ENCODE measurements around the gene FOXP2. TPM values are rescaled to one million over a fixed set of nuclear protein-coding genes. Genes with fewer than 3 reads are reported as not detected.

The FOXP2 gene
- total RNA-seq, 1 experiment from 2014 or later: not detected

- Histone ChIP-seq H3K9me3 (ENCODE audit: low read length) (no peaks in the 10 kb centered on the region), H3K9me2 (replicated peaks; ENCODE audit: low read length) (no peaks in the 10 kb centered on the region), H3K36me3 (ENCODE audit: low read depth, low read length) (no peaks in the 10 kb centered on the region), H3K4me2 (ENCODE audit: low read length) (no peak overlapping the region), H4K20me1 (ENCODE audit: low read length) (no peaks in the 10 kb centered on the region), H3K9ac (ENCODE audit: low read length) (no peak overlapping the region), H3K4me1 (ENCODE audit: insufficient read depth, low read length) (no peaks in the 10 kb centered on the region), H3F3A (ENCODE audit: low read length, unreplicated experiment) (no peaks in the 10 kb centered on the region), H3K27me3 (ENCODE audit: low read length) (no peaks in the 10 kb centered on the region), H3K4me3 (ENCODE audit: low read length) (no peak overlapping the region), H3K79me2 (ENCODE audit: low read length) (no peaks in the 10 kb centered on the region), H3K27ac (ENCODE audit: low read length) (no peak overlapping the region), H2AFZ (ENCODE audit: low read length) (no peak overlapping the region)
- ATAC-seq: no peak
- BruUV-seq (replicated peaks): no TSS peak
- ChIA-PET POLR2A (ENCODE audit: unreplicated experiment) (no interaction called here), CTCF (no interaction called here)
- DNase-seq: no peak
- TF ChIP-seq EZH2phosphoT487 (IDR thresholded peaks at IDR 0.05; ENCODE audit: borderline replicate concordance, low read length) (no peak), CTCF (conservative IDR thresholded peaks at IDR 0.05; ENCODE audit: low read depth, low read length) (no peak), EZH2 (IDR thresholded peaks at IDR 0.05; ENCODE audit: low read length, unreplicated experiment) (no peak)
- intact Hi-C loops (cut with micrococcal nuclease): no loop called here
Observed at GRCh38 chr7:114740941-114741340, 326.3 kb downstream of the FOXP2 start.

GRCh38 chr7:114741911-114742310 lies 327.3 kb downstream of the FOXP2 start:
- intact Hi-C loops (cut with micrococcal nuclease): no loop called here
- DNase-seq (no peak), ATAC-seq (no peak)
- BruUV-seq (replicated peaks): no TSS peak
- Histone ChIP-seq H3K27ac (ENCODE audit: low read length) (no peak overlapping the region), H3K4me2 (ENCODE audit: low read length) (no peak overlapping the region), H4K20me1 (ENCODE audit: low read length) (no peaks in the 10 kb centered on the region), H3K9me3 (ENCODE audit: low read length) (no peaks in the 10 kb centered on the region), H3K4me3 (ENCODE audit: low read length) (no peak overlapping the region), H3K36me3 (ENCODE audit: low read depth, low read length) (no peaks in the 10 kb centered on the region), H3K9me2 (replicated peaks; ENCODE audit: low read length) (no peaks in the 10 kb centered on the region), H3F3A (ENCODE audit: low read length, unreplicated experiment) (no peaks in the 10 kb centered on the region), H3K4me1 (ENCODE audit: insufficient read depth, low read length) (no peaks in the 10 kb centered on the region), H3K79me2 (ENCODE audit: low read length) (no peaks in the 10 kb centered on the region), H3K27me3 (ENCODE audit: low read length) (no peaks in the 10 kb centered on the region), H2AFZ (ENCODE audit: low read length) (no peak overlapping the region), H3K9ac (ENCODE audit: low read length) (no peak overlapping the region)
- no peak for TF ChIP-seq CTCF (conservative IDR thresholded peaks at IDR 0.05; ENCODE audit: low read depth, low read length)
- TF ChIP-seq EZH2 (IDR thresholded peaks at IDR 0.05; ENCODE audit: low read length, unreplicated experiment): no peak
- TF ChIP-seq EZH2phosphoT487 (IDR thresholded peaks at IDR 0.05; ENCODE audit: borderline replicate concordance, low read length): no peak
- ChIA-PET POLR2A (ENCODE audit: unreplicated experiment) (no interaction called here), CTCF (no interaction called here)

Small RNAs within 50 kb of the gene (microRNA-seq; reads per million reads assigned to microRNA genes)
- gene MIR3666 (ENCODE audit: unreplicated experiment): not detected
